ENCODE measurements around the gene IGFL4. TPM values are rescaled to one million over a fixed set of nuclear protein-coding genes. Genes with fewer than 3 reads are reported as not detected.

The IGFL4 gene
- total RNA-seq, 2 experiments from 2014 or later, result not detected

DNA sequence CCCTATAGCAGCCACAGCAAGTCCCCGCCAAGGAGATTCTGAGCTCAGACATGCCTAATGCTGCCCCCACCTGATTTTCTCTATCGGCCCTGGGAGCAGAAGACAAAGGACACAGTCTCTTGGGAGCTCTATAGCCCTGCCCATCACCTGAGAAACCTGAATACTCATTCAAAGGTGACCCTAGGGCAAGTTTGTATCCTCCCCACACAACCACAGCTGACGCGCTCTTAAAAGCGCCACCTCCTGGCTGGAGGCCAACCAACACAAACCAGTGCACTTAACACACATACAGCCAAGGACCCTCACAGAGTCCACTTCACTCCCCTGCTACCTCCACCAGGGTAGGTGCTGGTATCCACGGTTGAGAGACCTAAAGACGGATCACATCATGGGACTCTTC is 8.8 kb upstream of the IGFL4 start:
- no peak overlapping the region for H3K4me3 Mint-ChIP-seq
- no peaks in the 10 kb centered on the region for H3K4me1 Mint-ChIP-seq
- no peaks in the 10 kb centered on the region for H3K9me3 Mint-ChIP-seq
- peaks cover 76% of the 10 kb centered on the region for H3K27me3 Mint-ChIP-seq
- no peaks in the 10 kb centered on the region for H3K36me3 Mint-ChIP-seq (ENCODE audit: low read depth)
- CTCF ChIA-PET, result interaction anchor here (1.3 kb wide), 1 partner anchor 17 kb away, joined by 3 read pairs; no protein-coding TSS in a partner anchor
- DNase-seq, result no peak
- POLR2A ChIA-PET, result no interaction called here
- H3K27ac Mint-ChIP-seq, result no peak overlapping the region

DNA sequence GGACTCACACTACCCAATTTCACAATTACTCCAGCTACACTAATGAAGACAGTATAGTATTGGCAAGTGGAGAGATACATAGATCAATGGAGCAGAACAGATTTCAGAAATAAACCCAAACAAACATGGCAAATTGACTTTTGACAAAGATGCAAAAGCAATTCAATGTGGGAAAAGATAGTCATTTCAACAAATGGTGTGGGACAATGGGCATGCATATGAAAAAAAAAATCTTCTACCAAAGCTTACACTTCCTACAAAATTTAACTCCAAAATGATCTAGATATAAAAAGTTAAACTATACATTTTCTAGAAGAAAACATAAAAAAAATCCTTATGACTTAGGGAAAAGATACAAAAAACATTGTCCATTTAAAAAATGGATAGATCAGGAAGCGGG is 2.7 kb upstream of the IGFL4 start:
- no peak for DNase-seq
- CTCF ChIA-PET, result interaction anchor here (1.2 kb wide), 1 partner anchor 15 kb away, joined by 4 read pairs; no protein-coding TSS in a partner anchor
- H3K4me3 Mint-ChIP-seq, result no peak overlapping the region
- H3K27me3 Mint-ChIP-seq, result peaks cover 55% of the 10 kb centered on the region
- no peaks in the 10 kb centered on the region for H3K36me3 Mint-ChIP-seq (ENCODE audit: low read depth)
- peaks cover 2% of the 10 kb centered on the region for H3K9me3 Mint-ChIP-seq
- no peaks in the 10 kb centered on the region for H3K4me1 Mint-ChIP-seq
- POLR2A ChIA-PET, result no interaction called here
- no peak overlapping the region for H3K27ac Mint-ChIP-seq

DNA sequence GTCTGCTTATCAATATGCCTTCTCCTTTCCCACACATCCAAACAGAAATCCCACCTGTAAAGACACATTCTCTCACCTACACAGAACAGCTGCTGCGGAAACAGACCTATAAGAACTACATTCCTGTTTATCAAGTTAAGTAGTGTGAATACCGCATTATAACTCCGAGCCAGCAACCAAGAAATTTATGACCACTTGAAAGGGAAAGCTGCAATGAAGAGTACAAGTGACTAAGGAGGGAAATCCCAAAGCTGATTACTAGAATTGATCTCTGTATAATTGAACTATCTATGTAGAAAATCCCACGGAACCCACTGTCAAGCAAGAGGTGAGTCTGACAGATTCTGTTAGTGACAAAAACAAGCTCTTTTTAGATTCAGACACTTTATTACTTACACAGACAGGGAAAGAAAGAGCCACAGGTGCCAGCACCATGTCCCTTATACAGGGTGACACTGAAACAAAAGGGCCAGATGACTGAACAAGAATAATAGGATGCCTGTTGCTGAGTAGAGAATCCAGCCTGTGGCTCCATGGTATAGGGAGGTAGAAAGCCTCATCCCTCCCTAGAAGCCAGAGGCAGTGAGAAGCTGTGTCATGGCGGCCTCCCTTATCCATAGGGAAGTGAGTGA is 1.6 kb upstream of the IGFL4 start:
- H3K36me3 Mint-ChIP-seq (ENCODE audit: low read depth), result no peaks in the 10 kb centered on the region
- POLR2A ChIA-PET, result interaction anchor here (0.6 kb wide), 1 partner anchor 13 kb away, joined by 5 read pairs; no protein-coding TSS in a partner anchor
- H3K27me3 Mint-ChIP-seq, result peaks cover 44% of the 10 kb centered on the region
- H3K4me3 Mint-ChIP-seq, result no peak overlapping the region
- H3K4me1 Mint-ChIP-seq, result no peaks in the 10 kb centered on the region
- no peak overlapping the region for H3K27ac Mint-ChIP-seq
- H3K9me3 Mint-ChIP-seq, result peaks cover 2% of the 10 kb centered on the region
- DNase-seq, result no peak
- CTCF ChIA-PET, result interaction anchor here (1.2 kb wide), 2 partner anchors 10 to 14 kb away, joined by 3 to 4 read pairs; no protein-coding TSS in a partner anchor

GRCh38 chr19:46040125-46040524 is 677 bp downstream of the IGFL4 start:
- Mint-ChIP-seq H3K27ac (no peak overlapping the region), H3K9me3 (peaks cover 2% of the 10 kb centered on the region)
- CTCF ChIA-PET, result interaction anchor here (0.7 to 1.6 kb wide), 5 partner anchors 11 to 39 kb away, joined by 3 to 4 read pairs (median 3); no protein-coding TSS in a partner anchor

GRCh38 chr19:46036744-46037128 is 4.1 kb downstream of the IGFL4 start:
- no peaks in the 10 kb centered on the region for H3K36me3 Mint-ChIP-seq (ENCODE audit: low read depth)
- no peak for DNase-seq
- H3K4me1 Mint-ChIP-seq, result no peaks in the 10 kb centered on the region
- no peaks in the 10 kb centered on the region for H3K9me3 Mint-ChIP-seq
- no peak overlapping the region for H3K27ac Mint-ChIP-seq
- ChIA-PET CTCF (no interaction called here), POLR2A (no interaction called here)
- no peak overlapping the region for H3K4me3 Mint-ChIP-seq
- H3K27me3 Mint-ChIP-seq, result peaks cover 15% of the 10 kb centered on the region

More at GRCh38 chr19:46040125-46040524, 677 bp downstream of the IGFL4 start:
- Mint-ChIP-seq H3K4me1 (no peaks in the 10 kb centered on the region), H3K36me3 (ENCODE audit: low read depth) (no peaks in the 10 kb centered on the region), H3K4me3 (no peak overlapping the region), H3K27me3 (peaks cover 29% of the 10 kb centered on the region)
- no peak for DNase-seq
- POLR2A ChIA-PET, result no interaction called here

- H3K4me3 Mint-ChIP-seq, result no peak overlapping the region
- H3K9me3 Mint-ChIP-seq, result no peaks in the 10 kb centered on the region
- ChIA-PET CTCF (interaction anchor here (0.9 kb wide), 1 partner anchor 229 kb away, joined by 3 read pairs; no protein-coding TSS in a partner anchor), POLR2A (no interaction called here)
- H3K27me3 Mint-ChIP-seq, result peaks cover 15% of the 10 kb centered on the region
- no peak overlapping the region for H3K27ac Mint-ChIP-seq
- DNase-seq, result no peak
- H3K4me1 Mint-ChIP-seq, result no peaks in the 10 kb centered on the region
- H3K36me3 Mint-ChIP-seq (ENCODE audit: low read depth), result no peaks in the 10 kb centered on the region
These were observed 4.6 kb downstream of the IGFL4 start for GRCh38 chr19:46035986-46036743.

DNA sequence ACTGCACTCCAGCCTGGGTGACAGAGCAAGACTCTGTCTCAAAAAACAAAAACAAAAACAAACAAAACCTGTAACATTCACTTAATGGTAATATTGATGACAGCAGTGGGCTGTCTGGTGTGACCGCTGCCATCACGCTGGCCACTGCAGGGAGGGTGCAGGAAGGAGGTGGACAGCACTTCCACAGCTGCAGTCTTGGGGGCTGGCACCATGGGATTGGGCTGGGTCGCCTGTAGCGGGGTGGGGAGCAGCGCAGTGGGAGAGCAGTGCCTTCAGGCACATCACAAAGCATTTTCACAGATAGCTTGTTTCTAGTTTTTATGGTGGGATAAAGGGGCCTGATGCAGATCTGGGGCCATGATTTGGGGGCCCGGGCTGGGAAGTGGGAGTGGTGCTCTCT is 5.3 kb downstream of the IGFL4 start:
- Mint-ChIP-seq H3K27me3 (peaks cover 12% of the 10 kb centered on the region), H3K9me3 (no peaks in the 10 kb centered on the region), H3K27ac (no peak overlapping the region), H3K36me3 (ENCODE audit: low read depth) (no peaks in the 10 kb centered on the region), H3K4me3 (no peak overlapping the region), H3K4me1 (no peaks in the 10 kb centered on the region)
- ChIA-PET POLR2A (no interaction called here), CTCF (interaction anchor here (0.6 to 0.9 kb wide), 2 partner anchors 229 to 1993 kb away, joined by 3 read pairs; no protein-coding TSS in a partner anchor)
- DNase-seq, result no peak

- ChIA-PET POLR2A (interaction anchor here (0.5 kb wide), 1 partner anchor 59 kb away, joined by 6 read pairs; no protein-coding TSS in a partner anchor), CTCF (interaction anchor here (1.1 to 1.4 kb wide), 2 partner anchors 17 to 44 kb away, joined by 3 read pairs; no protein-coding TSS in a partner anchor)
- no peak overlapping the region for H3K4me3 Mint-ChIP-seq
- peaks cover 2% of the 10 kb centered on the region for H3K4me1 Mint-ChIP-seq
- H3K27ac Mint-ChIP-seq, result no peak overlapping the region
- no peak for DNase-seq
- no peaks in the 10 kb centered on the region for H3K36me3 Mint-ChIP-seq (ENCODE audit: low read depth)
- no peaks in the 10 kb centered on the region for H3K9me3 Mint-ChIP-seq
- H3K27me3 Mint-ChIP-seq, result peaks cover 5% of the 10 kb centered on the region
These were observed 7.4 kb downstream of the IGFL4 start for GRCh38 chr19:46033401-46033800.

GRCh38 chr19:46032597-46033025 is 8.2 kb downstream of the IGFL4 start:
- Mint-ChIP-seq H3K9me3 (no peaks in the 10 kb centered on the region), H3K27me3 (peaks cover 5% of the 10 kb centered on the region), H3K27ac (no peak overlapping the region), H3K36me3 (ENCODE audit: low read depth) (no peaks in the 10 kb centered on the region), H3K4me3 (no peak overlapping the region), H3K4me1 (peaks cover 2% of the 10 kb centered on the region)
- DNase-seq, result no peak
- POLR2A ChIA-PET, result interaction anchor here (0.6 kb wide), 1 partner anchor 1078 kb away, joined by 3 read pairs; no protein-coding TSS in a partner anchor
- CTCF ChIA-PET, result interaction anchor here (1.4 to 1.8 kb wide), 2 partner anchors 45 to 233 kb away, joined by 3 to 4 read pairs; no protein-coding TSS in a partner anchor

DNA sequence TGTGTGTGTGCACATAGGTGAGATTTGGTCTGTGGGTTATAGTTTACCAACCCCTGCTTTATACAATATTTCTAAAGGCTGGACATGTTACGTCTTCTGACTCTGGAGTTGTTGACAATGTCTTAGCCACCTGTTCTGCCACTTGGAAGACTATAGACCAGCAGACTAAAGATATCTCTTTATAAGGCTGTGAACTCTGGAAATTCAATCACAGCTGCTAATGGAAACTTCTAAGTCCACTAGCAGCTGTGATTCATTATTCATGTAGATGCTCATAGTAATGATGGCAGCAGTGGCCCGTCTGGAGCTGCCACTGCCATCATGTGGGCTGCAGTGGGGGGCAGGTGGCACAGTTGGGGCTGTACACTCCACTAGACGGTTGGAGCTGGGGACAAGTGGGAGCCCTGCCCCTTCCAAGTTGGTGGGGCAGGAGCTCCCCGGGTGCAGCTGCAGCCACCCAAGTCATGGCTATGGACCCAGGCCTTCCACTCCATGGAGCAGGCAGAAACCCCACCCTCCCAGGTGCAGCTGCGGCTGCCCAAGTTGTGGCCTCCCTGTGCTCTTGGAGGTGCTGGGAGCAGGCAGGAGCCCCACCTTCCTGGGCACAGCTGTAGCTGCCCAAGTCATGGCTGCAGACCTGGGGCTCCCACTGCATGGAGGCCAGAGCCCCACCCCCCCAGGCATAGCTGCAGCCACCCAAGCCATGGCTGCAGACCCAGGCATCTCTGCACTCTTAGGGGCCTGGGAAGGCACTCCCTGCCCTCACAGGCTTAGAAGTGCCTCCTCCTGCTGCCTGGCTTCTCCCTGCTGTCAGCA is 8.8 kb downstream of the IGFL4 start:
- Mint-ChIP-seq H3K4me3 (no peak overlapping the region), H3K27ac (no peak overlapping the region), H3K4me1 (peaks cover 2% of the 10 kb centered on the region), H3K36me3 (ENCODE audit: low read depth) (no peaks in the 10 kb centered on the region), H3K9me3 (no peaks in the 10 kb centered on the region), H3K27me3 (peaks cover 5% of the 10 kb centered on the region)
- ChIA-PET CTCF (interaction anchor here (1.8 kb wide), 1 partner anchor 233 kb away, joined by 4 read pairs; no protein-coding TSS in a partner anchor), POLR2A (interaction anchor here (0.6 kb wide), 1 partner anchor 1078 kb away, joined by 3 read pairs; no protein-coding TSS in a partner anchor)
- no peak for DNase-seq

DNA sequence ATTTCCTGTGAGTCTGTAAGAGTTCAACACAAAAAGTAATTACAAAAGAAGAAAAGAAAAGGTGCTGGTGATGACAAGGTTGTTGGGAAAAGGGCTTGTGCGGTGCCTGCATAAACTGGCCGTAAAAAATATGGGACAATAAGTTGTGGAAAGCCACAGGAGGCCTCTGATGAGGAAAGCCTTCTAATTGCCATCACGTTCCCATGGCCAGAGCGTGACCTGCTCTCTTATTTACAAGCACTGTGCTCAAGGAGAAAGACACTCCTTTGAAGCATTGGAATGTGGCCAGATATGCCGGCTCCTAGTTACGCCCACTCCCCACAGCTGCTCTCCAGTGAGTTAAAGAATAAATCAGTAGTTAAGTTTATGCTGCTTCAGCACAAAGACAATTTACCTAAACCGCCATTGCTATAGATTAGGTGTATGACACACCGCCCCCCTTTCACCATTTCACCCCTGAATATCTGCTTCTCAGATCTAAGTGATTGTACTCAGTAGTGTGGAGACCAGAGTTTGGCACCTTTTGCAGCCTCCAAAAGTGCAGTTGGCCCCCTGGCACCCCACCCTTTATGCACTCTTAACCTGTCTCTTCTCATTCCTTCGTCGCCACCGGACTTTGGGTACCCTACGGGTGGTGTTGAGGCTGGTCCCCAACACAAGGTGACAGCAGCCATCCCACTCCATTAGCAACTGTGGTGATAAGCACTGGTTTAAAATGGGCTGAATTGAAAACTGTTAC is 9.8 kb downstream of the IGFL4 start:
- no peak overlapping the region for H3K4me3 Mint-ChIP-seq
- peaks cover 11% of the 10 kb centered on the region for H3K4me1 Mint-ChIP-seq
- no peak overlapping the region for H3K27ac Mint-ChIP-seq
- ChIA-PET CTCF (interaction anchor here (1.8 kb wide), 1 partner anchor 234 kb away, joined by 4 read pairs; no protein-coding TSS in a partner anchor), POLR2A (no interaction called here)
- no peaks in the 10 kb centered on the region for H3K9me3 Mint-ChIP-seq
- H3K27me3 Mint-ChIP-seq, result peaks cover 15% of the 10 kb centered on the region
- DNase-seq, result no peak
- H3K36me3 Mint-ChIP-seq (ENCODE audit: low read depth), result no peaks in the 10 kb centered on the region

GRCh38 chr19:46025835-46026234 is 15.0 kb downstream of the IGFL4 start:
- POLR2A ChIA-PET, result no interaction called here
- no peak overlapping the region for H3K27ac Mint-ChIP-seq
- no peak for DNase-seq
- no peak overlapping the region for H3K4me3 Mint-ChIP-seq
- peaks cover 30% of the 10 kb centered on the region for H3K27me3 Mint-ChIP-seq
- H3K9me3 Mint-ChIP-seq, result no peaks in the 10 kb centered on the region
- CTCF ChIA-PET, result interaction anchor here (1.2 kb wide), 1 partner anchor 24 kb away, joined by 4 read pairs; no protein-coding TSS in a partner anchor
- H3K36me3 Mint-ChIP-seq (ENCODE audit: low read depth), result no peaks in the 10 kb centered on the region
- peaks cover 14% of the 10 kb centered on the region for H3K4me1 Mint-ChIP-seq

Measured in activated CD4-positive, alpha-beta T cell treated with anti-CD3 and anti-CD28 coated beads, Interleukin-2, amount 10 ng/mL, durations not matched to agents 7 days and 5 days (primary cell).